Prostate gland (tissue), 2 donors: Measurements from ENCODE around the gene CENPP.

ENCODE experiments used
- CTCF ChIP-seq, 4 experiments: fragments of 200-600 bp in 2 of 4; fragments of 450-650 bp in 2 of 4; sonication (generic) in 2 of 4; IDR thresholded peaks; 1 replicate in 3 of 4; 2 replicates in 1 of 4; pipeline ENCODE4 v1.5.1; 2016 to 2019; ENCODE audit warnings: antibody characterized with exemption in 4 of 4, mild to moderate bottlenecking in 2 of 4, moderate library complexity in 2 of 4
- POLR2A ChIP-seq: fragments of 450-650 bp; IDR thresholded peaks from one replicate; pipeline ENCODE4 v1.6.1; 2016; ENCODE audit warnings: antibody characterized with exemption, mild to moderate bottlenecking

GRCh38 chr9:92349771-92350739 is 24.3 kb downstream of the CENPP start:
- TF ChIP-seq CTCF (IDR thresholded peaks at IDR 0.05) (no peak), POLR2A (no peak)
